Endothelial cell of umbilical vein (primary cell): ENCODE data around the gene CAMTA1.

Experiments
- CTCF ChIP-seq, 2 donors: IDR thresholded peaks; 1 replicate in 1 of 2; 2 replicates in 1 of 2; pipeline ENCODE4 v1.5.1; 2011; ENCODE audit warnings: low read length in 2 of 2, mild to moderate bottlenecking in 2 of 2, moderate library complexity in 2 of 2, control low read depth in 1 of 2, inconsistent platforms in 1 of 2, low read depth in 1 of 2; ENCODE audit not compliant: insufficient read depth in 1 of 2; ENCODE audit errors: extremely low read depth in 1 of 2
- EZH2 ChIP-seq: IDR thresholded peaks from 2 replicates; pipeline ENCODE4 v1.6.1; 2012; ENCODE audit warnings: borderline replicate concordance, low read depth, mild to moderate bottlenecking, moderate library complexity, low read length, inconsistent platforms; ENCODE audit not compliant: severe bottlenecking
- FOS ChIP-seq: IDR thresholded peaks from 2 replicates; pipeline ENCODE4 v1.6.1; 2011; ENCODE audit warnings: mild to moderate bottlenecking, low read length, moderate library complexity, borderline replicate concordance; ENCODE audit not compliant: insufficient read depth
- GATA2 ChIP-seq: IDR thresholded peaks from 2 replicates; pipeline ENCODE4 v1.7.0; 2011; ENCODE audit warnings: low read depth, mild to moderate bottlenecking, moderate library complexity, mixed read lengths, low read length; ENCODE audit not compliant: insufficient read length, insufficient read depth
- JUN ChIP-seq: IDR thresholded peaks from 2 replicates; pipeline ENCODE4 v1.6.1; 2011; ENCODE audit warnings: borderline replicate concordance, low read depth; ENCODE audit not compliant: insufficient read length, insufficient read depth
- MAX ChIP-seq: IDR thresholded peaks from 2 replicates; pipeline ENCODE4 v1.6.1; 2011; ENCODE audit not compliant: insufficient read depth, insufficient read length
- MYC ChIP-seq: IDR thresholded peaks from one replicate; pipeline ENCODE4 v1.6.1; 2011; ENCODE audit warnings: mild to moderate bottlenecking, low read depth, low read length
- POLR2A ChIP-seq: IDR thresholded peaks from 2 replicates; pipeline ENCODE4 v1.6.1; 2012; ENCODE audit warnings: low read depth, mild to moderate bottlenecking, control low read depth, low read length
- POLR2AphosphoS5 ChIP-seq: IDR thresholded peaks from 2 replicates; pipeline ENCODE4 v1.6.1; 2012; ENCODE audit warnings: low read depth, mild to moderate bottlenecking, control low read depth, low read length, moderate library complexity; ENCODE audit not compliant: insufficient read depth

- TF ChIP-seq POLR2AphosphoS5 = no peak
- TF ChIP-seq CTCF (IDR thresholded peaks at IDR 0.05; ENCODE audit: extremely low read depth in 1 of 2, insufficient read depth in 1 of 2, low read depth in 1 of 2, low read length in 2 of 2) = no peak
- no peak for TF ChIP-seq JUN
- no peak for TF ChIP-seq EZH2
- TF ChIP-seq POLR2A = no peak
- TF ChIP-seq GATA2 = no peak
- no peak for TF ChIP-seq MYC
- no peak for TF ChIP-seq MAX
- no peak for TF ChIP-seq FOS
Observed at GRCh38 chr1:7335224-7335879, 550.1 kb downstream of the CAMTA1 start.
